Neural progenitor cell (in vitro differentiated cells): ENCODE data around the gene ARMC10. TPM values are rescaled to one million over a fixed set of nuclear protein-coding genes. Genes with fewer than 3 reads are reported as not detected.
A peak's percentile ranks its signal among the peaks of the same experiment; 100 is the strongest.
"Not testable (repeated sequence)": the region's sequence is repeated elsewhere in the genome, so short reads cannot be mapped to it uniquely, and the experiment has no call there.

Experiments used
- DNase-seq: peaks from one replicate; pipeline ENCODE4 v3.0.0-alpha.2; 2016; ENCODE audit warnings: low spot score
- H2AFZ ChIP-seq: fragments of 200-600 bp; sonication (generic); replicated peaks from 2 replicates; pipeline ENCODE4 v1.6.1; 2016; ENCODE audit warnings: antibody characterized with exemption
- H3F3A ChIP-seq: fragments of 200-600 bp; sonication (generic); 2 replicates; pipeline ENCODE4 v1.6.1; 2016; ENCODE audit warnings: antibody characterized with exemption, low read depth
- H3K27ac ChIP-seq: fragments of 200-600 bp; sonication (generic); 2 replicates; pipeline ENCODE4 v1.5.1; 2016; ENCODE audit warnings: mild to moderate bottlenecking
- H3K27me3 ChIP-seq: fragments of 200-600 bp; sonication (generic); 2 replicates; pipeline ENCODE4 v1.6.1; 2016; ENCODE audit warnings: mild to moderate bottlenecking, moderate library complexity
- H3K36me3 ChIP-seq: fragments of 200-600 bp; sonication (generic); 2 replicates; pipeline ENCODE4 v1.5.1; 2016
- H3K4me1 ChIP-seq: fragments of 200-600 bp; sonication (generic); 2 replicates; pipeline ENCODE4 v1.6.1; 2016; ENCODE audit warnings: mixed run types
- H3K4me2 ChIP-seq: fragments of 200-600 bp; sonication (generic); 2 replicates; pipeline ENCODE4 v1.6.1; 2016
- H3K4me3 ChIP-seq: fragments of 200-600 bp; sonication (generic); 2 replicates; pipeline ENCODE4 v1.5.1; 2016
- H3K79me2 ChIP-seq: fragments of 200-600 bp; sonication (generic); 2 replicates; pipeline ENCODE4 v1.6.1; 2016; ENCODE audit warnings: low read depth
- H3K9ac ChIP-seq: fragments of 200-600 bp; sonication (generic); 2 replicates; pipeline ENCODE4 v1.6.1; 2016
- H3K9me3 ChIP-seq: fragments of 200-600 bp; sonication (generic); 2 replicates; pipeline ENCODE4 v1.5.1; 2016; ENCODE audit warnings: low read depth
- H4K20me1 ChIP-seq: fragments of 200-600 bp; sonication (generic); 2 replicates; pipeline ENCODE4 v1.6.1; 2016; ENCODE audit warnings: low read depth
- H3K27ac Mint-ChIP-seq: 3 replicates; pipeline ENCODE4 v1.8.0; 2021; ENCODE audit warnings: mixed read lengths
- H3K27me3 Mint-ChIP-seq: 2 replicates; pipeline ENCODE4 v1.8.0; 2022; ENCODE audit warnings: low read depth, mild to moderate bottlenecking, inconsistent platforms, moderate library complexity, mixed read lengths; ENCODE audit not compliant: insufficient read depth
- H3K36me3 Mint-ChIP-seq: 3 replicates; pipeline ENCODE4 v1.8.0; 2021; ENCODE audit warnings: mixed read lengths
- H3K4me1 Mint-ChIP-seq: 3 replicates; pipeline ENCODE4 v1.8.0; 2021; ENCODE audit warnings: mixed read lengths
- H3K4me3 Mint-ChIP-seq: 3 replicates; pipeline ENCODE4 v1.8.0; 2021; ENCODE audit warnings: mild to moderate bottlenecking, moderate library complexity, mixed read lengths
- H3K9me3 Mint-ChIP-seq: 3 replicates; pipeline ENCODE4 v1.8.0; 2020; ENCODE audit warnings: mixed read lengths
- EZH2 ChIP-seq: fragments of 200-600 bp; sonication (generic); IDR thresholded peaks from 2 replicates; pipeline ENCODE4 v1.6.1; 2017; ENCODE audit warnings: antibody characterized with exemption, mild to moderate bottlenecking, moderate library complexity
- EZH2phosphoT487 ChIP-seq: fragments of 200-600 bp; sonication (generic); IDR thresholded peaks from 2 replicates; pipeline ENCODE4 v1.6.1; 2017; ENCODE audit warnings: antibody characterized with exemption
- total RNA-seq: library from RNA; depleted of rRNA; stranded (reverse); fragments of >200 nt; gene quantifications from 2 replicates; pipeline ENCODE4 v1.2.3, GENCODE V29; 2015; ENCODE audit warnings: low replicate concordance
- TF ChIP-seq, protein P1 (sequence below): fragments of 200-600 bp; sonication (generic); IDR thresholded peaks from 2 replicates; pipeline ENCODE4 v1.5.1; 2017; ENCODE audit warnings: antibody characterized with exemption, mild to moderate bottlenecking

ARMC10 gene
- total RNA-seq, 1 donor from 2014 or later, result 56.5 TPM

DNA sequence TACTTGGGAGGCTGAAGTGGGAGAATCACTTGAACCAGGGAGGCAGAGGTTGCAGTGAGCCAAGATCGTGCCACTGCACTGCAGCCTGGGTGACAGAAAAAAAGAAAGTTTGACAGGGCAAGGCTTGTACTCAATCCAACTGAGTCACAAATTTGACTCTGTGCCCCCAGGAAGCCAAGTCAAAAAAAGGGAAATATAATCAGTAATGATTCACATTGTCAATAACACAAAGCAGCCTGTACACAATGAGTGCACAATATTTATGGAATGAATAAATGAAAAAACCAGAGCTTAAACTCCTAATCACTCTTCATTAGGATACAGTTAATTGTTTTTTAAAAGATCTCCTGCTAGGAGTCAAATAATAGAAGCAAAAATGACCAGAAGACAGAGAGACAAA lies 67.6 kb downstream of the ARMC10 start:
- Histone ChIP-seq H3K79me2 (peaks cover 48% of the 10 kb centered on the region), H3K4me1 (peaks cover 16% of the 10 kb centered on the region), H4K20me1 (no peaks in the 10 kb centered on the region), H3K27ac (no peak overlapping the region), H3K4me3 (no peak overlapping the region), H2AFZ (no peak overlapping the region), H3K9me3 (no peaks in the 10 kb centered on the region), H3K4me2 (no peak overlapping the region), H3F3A (no peaks in the 10 kb centered on the region), H3K27me3 (no peaks in the 10 kb centered on the region), H3K36me3 (no peaks in the 10 kb centered on the region), H3K9ac (no peak overlapping the region)
- peaks cover 17% of the 10 kb centered on the region for H3K36me3 Mint-ChIP-seq
- no peak overlapping the region for H3K4me3 Mint-ChIP-seq
- DNase-seq, result no peak
- TF ChIP-seq, protein P1, sequence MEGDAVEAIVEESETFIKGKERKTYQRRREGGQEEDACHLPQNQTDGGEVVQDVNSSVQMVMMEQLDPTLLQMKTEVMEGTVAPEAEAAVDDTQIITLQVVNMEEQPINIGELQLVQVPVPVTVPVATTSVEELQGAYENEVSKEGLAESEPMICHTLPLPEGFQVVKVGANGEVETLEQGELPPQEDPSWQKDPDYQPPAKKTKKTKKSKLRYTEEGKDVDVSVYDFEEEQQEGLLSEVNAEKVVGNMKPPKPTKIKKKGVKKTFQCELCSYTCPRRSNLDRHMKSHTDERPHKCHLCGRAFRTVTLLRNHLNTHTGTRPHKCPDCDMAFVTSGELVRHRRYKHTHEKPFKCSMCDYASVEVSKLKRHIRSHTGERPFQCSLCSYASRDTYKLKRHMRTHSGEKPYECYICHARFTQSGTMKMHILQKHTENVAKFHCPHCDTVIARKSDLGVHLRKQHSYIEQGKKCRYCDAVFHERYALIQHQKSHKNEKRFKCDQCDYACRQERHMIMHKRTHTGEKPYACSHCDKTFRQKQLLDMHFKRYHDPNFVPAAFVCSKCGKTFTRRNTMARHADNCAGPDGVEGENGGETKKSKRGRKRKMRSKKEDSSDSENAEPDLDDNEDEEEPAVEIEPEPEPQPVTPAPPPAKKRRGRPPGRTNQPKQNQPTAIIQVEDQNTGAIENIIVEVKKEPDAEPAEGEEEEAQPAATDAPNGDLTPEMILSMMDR, result no peak
- TF ChIP-seq EZH2phosphoT487, result no peak
- no peak for TF ChIP-seq EZH2
- peaks cover 20% of the 10 kb centered on the region for H3K4me1 Mint-ChIP-seq
- peaks cover 15% of the 10 kb centered on the region for H3K9me3 Mint-ChIP-seq
- no peaks in the 10 kb centered on the region for H3K27me3 Mint-ChIP-seq
- H3K27ac Mint-ChIP-seq, result no peak overlapping the region

GRCh38 chr7:103143868-103144267 lies 68.9 kb downstream of the ARMC10 start:
- no peaks in the 10 kb centered on the region for H3F3A ChIP-seq
- H3K4me2 ChIP-seq, result no peak overlapping the region
- H3K36me3 ChIP-seq, result no peaks in the 10 kb centered on the region
- H2AFZ ChIP-seq, result no peak overlapping the region
- H3K9me3 ChIP-seq, result no peaks in the 10 kb centered on the region
- peaks cover 60% of the 10 kb centered on the region for H3K79me2 ChIP-seq
- H3K9ac ChIP-seq, result no peak overlapping the region
- DNase-seq, result no peak
- H3K27me3 Mint-ChIP-seq, result no peaks in the 10 kb centered on the region
- TF ChIP-seq EZH2phosphoT487, result no peak
- TF ChIP-seq, protein P1, result no peak
- no peak for TF ChIP-seq EZH2
- no peaks in the 10 kb centered on the region for H4K20me1 ChIP-seq
- no peak overlapping the region for H3K27ac ChIP-seq
- H3K4me1 Mint-ChIP-seq, result peaks cover 23% of the 10 kb centered on the region
- H3K27me3 ChIP-seq, result no peaks in the 10 kb centered on the region
- H3K27ac Mint-ChIP-seq, result no peak overlapping the region
- H3K36me3 Mint-ChIP-seq, result peaks cover 17% of the 10 kb centered on the region
- H3K4me3 ChIP-seq, result no peak overlapping the region
- peaks cover 23% of the 10 kb centered on the region for H3K4me1 ChIP-seq
- no peak overlapping the region for H3K4me3 Mint-ChIP-seq
- H3K9me3 Mint-ChIP-seq, result peaks cover 15% of the 10 kb centered on the region

GRCh38 chr7:103144754-103145153 lies 69.8 kb downstream of the ARMC10 start:
- H3K79me2 ChIP-seq, result peaks cover 60% of the 10 kb centered on the region
- H2AFZ ChIP-seq, H3K36me3 ChIP-seq, H3K27me3 ChIP-seq, H3K27me3 Mint-ChIP-seq, H3K9ac ChIP-seq, H3K4me2 ChIP-seq, H3K4me3 Mint-ChIP-seq, DNase-seq, H3K27ac Mint-ChIP-seq, H3K9me3 ChIP-seq, H4K20me1 ChIP-seq, H3F3A ChIP-seq, H3K4me3 ChIP-seq, H3K27ac ChIP-seq: not testable (repeated sequence)
- peaks cover 17% of the 10 kb centered on the region for H3K9me3 Mint-ChIP-seq
- peaks cover 26% of the 10 kb centered on the region for H3K4me1 Mint-ChIP-seq
- peaks cover 23% of the 10 kb centered on the region for H3K4me1 ChIP-seq
- peaks cover 17% of the 10 kb centered on the region for H3K36me3 Mint-ChIP-seq

DNA sequence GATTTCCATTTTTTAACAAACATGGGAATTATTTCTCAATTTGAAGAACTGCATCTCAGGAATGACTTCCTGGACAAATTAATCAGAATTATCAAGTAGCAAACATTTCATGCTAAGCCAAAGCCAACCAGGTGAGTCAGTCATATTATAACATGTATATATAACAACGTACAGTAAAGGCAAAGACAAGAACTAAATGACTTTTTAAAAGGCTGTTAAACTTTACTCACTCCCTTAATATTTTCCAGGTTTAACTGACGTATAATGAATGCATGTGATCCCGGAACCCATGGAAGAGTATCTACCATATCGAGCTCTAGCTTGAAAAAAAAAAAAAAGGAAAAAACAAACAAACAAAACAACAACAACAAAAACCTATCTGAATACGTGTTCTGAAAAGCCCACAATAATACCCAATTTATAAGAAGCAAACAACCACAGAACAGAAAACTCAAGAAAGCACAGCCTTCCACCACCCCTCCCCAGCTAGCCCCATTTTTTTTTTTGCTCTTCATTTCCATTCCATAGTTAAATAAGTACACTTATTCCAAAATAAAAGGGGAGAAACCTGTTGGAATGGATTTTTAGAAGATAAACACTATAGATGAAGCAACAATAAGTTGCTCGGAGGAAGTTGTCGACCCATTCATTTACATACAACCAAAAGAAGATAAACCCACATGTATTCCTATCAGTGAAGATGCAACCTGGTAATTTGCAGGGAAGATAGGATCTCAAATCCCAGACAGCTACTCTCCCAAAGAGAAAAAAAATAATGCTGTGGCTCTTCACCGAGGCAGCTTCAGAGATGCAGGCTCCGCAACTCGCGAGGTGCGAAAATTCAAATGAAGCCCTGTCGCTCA lies 73.4 kb downstream of the ARMC10 start:
- Histone ChIP-seq H3K4me2 (peak overlapping the region; percentile 98), H3K9me3 (no peaks in the 10 kb centered on the region), H3K27me3 (no peaks in the 10 kb centered on the region), H3K4me1 (peaks cover 20% of the 10 kb centered on the region), H3K36me3 (no peaks in the 10 kb centered on the region), H4K20me1 (no peaks in the 10 kb centered on the region), H3K79me2 (peaks cover 52% of the 10 kb centered on the region), H3K9ac (peak overlapping the region; percentile 44), H3K4me3 (peak overlapping the region; percentile 73), H2AFZ (peak overlapping the region; percentile 65), H3F3A (peaks cover 10% of the 10 kb centered on the region), H3K27ac (peak overlapping the region; percentile 87)
- H3K27me3 Mint-ChIP-seq, result no peaks in the 10 kb centered on the region
- no peak for DNase-seq
- peaks cover 36% of the 10 kb centered on the region for H3K4me1 Mint-ChIP-seq
- TF ChIP-seq EZH2 (no peak), EZH2phosphoT487 (no peak)
- TF ChIP-seq, protein P1, result no peak
- H3K4me3 Mint-ChIP-seq, result peak overlapping the region; percentile 92
- H3K9me3 Mint-ChIP-seq, result peaks cover 7% of the 10 kb centered on the region
- peaks cover 3% of the 10 kb centered on the region for H3K36me3 Mint-ChIP-seq
- peak overlapping the region; percentile 100 for H3K27ac Mint-ChIP-seq
